ENCODE results near the gene CALHM3. TPM values are rescaled to one million over a fixed set of nuclear protein-coding genes. Genes with fewer than 3 reads are reported as not detected.
"Not testable (repeated sequence)": the region's sequence is repeated elsewhere in the genome, so short reads cannot be mapped to it uniquely, and the experiment has no call there.

CALHM3 gene
- total RNA-seq, 3 donors from 2014 or later = not detected

DNA sequence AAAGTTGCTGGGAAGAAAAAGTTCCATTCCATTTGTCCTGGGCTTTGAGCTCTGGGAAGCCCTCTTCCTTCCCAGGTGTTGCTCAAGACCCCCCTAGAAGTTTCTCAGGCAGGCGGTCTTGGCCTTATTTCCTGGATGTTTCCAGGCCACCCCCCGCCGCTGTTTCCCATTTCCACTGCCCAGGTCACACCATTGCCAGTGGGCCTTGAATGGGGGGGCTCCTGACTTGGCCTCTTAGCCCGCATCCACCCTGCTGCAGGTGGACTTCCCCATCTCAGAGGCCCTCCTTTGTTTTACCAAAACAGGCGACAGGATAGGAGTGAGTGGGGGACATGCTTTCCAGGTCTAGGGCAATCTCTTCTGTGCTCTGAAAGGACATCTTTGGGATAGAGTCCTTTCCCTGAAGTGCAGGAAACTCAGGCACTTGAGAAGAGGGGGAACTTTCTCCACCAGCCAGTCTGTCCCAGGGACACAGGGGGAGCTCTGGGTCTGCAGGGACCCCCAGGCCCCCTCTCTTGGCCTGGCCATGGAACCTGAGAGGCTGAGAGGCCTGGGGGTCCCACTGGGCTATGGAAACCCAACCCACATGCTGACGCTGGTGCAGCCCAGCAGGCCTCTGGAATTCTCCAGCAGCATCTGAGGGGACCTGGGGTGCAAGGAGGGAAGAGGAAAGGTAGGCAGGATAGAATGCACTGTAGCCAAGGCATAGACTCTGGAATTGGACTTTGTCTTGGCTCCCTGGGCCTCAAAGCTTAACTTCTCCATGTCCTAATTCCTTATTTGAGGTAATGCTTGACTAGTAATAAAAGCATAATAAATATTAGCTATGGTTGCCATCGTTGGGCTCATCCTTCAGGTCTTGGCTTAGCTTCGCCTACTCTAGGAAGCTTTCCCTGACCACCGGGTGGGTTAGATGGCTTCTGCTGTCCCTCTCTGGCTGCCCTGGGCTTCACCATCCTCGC is 32.0 kb upstream of the CALHM3 start:
- DNase-seq (no peak), ATAC-seq (no peak)
- TF ChIP-seq, protein P1, sequence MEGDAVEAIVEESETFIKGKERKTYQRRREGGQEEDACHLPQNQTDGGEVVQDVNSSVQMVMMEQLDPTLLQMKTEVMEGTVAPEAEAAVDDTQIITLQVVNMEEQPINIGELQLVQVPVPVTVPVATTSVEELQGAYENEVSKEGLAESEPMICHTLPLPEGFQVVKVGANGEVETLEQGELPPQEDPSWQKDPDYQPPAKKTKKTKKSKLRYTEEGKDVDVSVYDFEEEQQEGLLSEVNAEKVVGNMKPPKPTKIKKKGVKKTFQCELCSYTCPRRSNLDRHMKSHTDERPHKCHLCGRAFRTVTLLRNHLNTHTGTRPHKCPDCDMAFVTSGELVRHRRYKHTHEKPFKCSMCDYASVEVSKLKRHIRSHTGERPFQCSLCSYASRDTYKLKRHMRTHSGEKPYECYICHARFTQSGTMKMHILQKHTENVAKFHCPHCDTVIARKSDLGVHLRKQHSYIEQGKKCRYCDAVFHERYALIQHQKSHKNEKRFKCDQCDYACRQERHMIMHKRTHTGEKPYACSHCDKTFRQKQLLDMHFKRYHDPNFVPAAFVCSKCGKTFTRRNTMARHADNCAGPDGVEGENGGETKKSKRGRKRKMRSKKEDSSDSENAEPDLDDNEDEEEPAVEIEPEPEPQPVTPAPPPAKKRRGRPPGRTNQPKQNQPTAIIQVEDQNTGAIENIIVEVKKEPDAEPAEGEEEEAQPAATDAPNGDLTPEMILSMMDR (IDR thresholded peaks at IDR 0.05) = no peak
- Histone ChIP-seq H3K4me1 (ENCODE audit: low read depth) (peaks cover 11% of the 10 kb centered on the region), H3K9me3 (no peaks in the 10 kb centered on the region), H3K4me3 (no peak overlapping the region), H3K36me3 (ENCODE audit: low read depth) (no peaks in the 10 kb centered on the region)
- intact Hi-C loops (cut with DNase I, micrococcal nuclease) = no loop called here

DNA sequence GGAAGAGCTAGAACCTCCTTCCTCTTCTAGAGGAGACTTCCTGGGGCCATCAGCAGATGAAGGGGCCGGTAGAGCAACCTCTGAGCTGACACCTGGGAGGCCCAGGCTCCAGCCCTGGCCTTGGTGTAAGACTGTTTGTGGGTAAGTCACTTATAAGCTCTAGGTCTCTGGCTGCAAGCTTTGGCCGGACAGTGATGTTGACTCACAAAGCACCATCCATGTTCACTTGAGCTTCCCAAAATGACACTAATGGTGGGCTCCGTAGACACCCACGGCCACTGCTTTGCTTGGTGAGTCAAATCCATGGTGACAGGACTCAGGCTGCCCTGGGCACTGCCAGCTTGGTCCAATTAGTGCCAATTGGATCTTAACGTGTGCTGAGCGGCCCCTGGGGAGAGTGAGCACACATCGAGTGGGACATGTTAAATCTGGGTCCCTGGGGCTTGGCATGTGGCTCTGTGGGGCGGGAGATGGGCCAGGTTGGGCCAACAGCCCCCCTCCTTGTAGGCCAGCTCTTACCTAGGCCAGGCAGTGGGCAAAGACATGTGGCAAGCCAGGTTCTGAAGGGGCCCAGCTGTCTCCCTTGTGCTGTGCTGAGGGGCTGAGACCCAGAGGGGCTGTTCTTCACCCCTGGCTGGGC is 31.1 kb upstream of the CALHM3 start:
- DNase-seq (no peak), ATAC-seq (no peak)
- Histone ChIP-seq H3K9me3 (no peaks in the 10 kb centered on the region), H3K4me1 (ENCODE audit: low read depth) (peaks cover 11% of the 10 kb centered on the region), H3K4me3 (no peak overlapping the region), H3K36me3 (ENCODE audit: low read depth) (no peaks in the 10 kb centered on the region)
- intact Hi-C loops (cut with DNase I, micrococcal nuclease) = no loop called here
- TF ChIP-seq, protein P1 (IDR thresholded peaks at IDR 0.05) = no peak

DNA sequence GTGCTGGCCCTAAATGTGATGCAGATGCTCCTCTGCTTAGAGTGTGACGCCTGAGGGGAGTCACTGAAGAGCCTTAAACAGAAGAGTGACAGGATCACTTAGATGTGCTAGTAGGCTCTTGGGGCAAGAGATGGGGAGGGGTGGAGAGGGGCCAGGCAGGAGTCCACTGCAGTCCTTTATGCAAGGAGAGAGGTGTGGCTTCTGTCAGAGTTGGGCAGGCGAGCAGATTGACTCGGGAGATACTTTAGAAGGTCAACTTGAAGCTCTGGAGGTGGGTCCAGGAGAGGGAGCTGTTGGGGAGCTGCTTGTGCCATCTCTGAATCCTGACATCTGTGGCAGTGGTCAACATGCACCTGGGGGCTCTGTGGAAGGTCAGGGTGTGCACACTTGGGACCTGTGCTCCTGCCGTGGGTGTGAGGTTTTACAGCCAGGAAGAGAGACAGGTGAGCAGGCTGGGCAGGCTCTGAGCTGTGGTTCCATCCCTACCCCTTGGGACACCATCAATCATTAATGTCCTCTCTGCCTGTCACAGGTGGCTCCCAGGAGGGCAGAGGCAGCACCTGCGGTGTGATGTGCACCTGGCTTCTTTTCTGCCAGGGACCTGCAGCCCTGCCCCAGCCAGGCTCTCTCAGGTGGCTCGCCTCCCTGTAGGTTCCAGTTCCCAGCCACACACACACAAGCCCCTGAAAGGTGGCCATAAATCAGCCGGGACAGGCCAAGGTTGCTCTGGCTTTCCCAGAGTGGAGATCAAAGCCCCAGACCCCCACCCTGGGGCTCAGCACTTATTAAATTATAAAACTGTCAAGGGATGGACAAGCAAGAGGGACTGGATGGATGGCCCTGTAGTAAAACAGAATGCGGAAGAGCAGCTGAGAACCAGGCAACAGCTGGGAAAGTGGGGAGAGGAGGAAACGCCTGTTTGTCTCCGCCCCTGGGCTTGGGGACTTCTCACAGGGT is 28.5 kb upstream of the CALHM3 start:
- DNase-seq (peak in 2 of 3 donors; percentile 26 to 75), ATAC-seq (peak; percentile 77)
- Histone ChIP-seq H3K4me1 (ENCODE audit: low read depth) (peaks cover 3% of the 10 kb centered on the region), H3K36me3 (ENCODE audit: low read depth) (no peaks in the 10 kb centered on the region), H3K9me3 (no peaks in the 10 kb centered on the region), H3K4me3 (no peak overlapping the region)
- intact Hi-C loops (cut with DNase I, micrococcal nuclease) = no loop called here
- TF ChIP-seq, protein P1 (IDR thresholded peaks at IDR 0.05) = no peak

DNA sequence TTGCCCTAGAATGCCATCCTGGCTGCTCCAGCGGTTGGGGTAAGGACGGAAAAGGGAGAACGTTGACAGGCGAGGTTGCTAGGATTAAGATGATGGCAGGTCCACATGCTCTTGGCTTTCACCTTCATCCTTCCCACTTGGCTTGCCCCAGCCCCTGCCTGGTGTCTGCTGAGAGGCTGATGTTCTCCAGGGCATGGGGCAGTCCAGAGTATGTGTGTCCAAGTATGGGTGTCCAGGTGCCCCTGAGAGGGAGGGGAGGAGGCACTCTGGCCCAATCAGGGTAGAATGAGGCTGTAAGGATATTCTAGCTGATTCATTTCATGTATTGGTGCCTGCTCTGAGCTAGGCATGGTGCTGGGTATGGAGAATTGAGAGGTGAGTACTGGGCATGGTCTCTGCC is 27.0 kb upstream of the CALHM3 start:
- TF ChIP-seq, protein P1 (IDR thresholded peaks at IDR 0.05) = no peak
- intact Hi-C loops (cut with DNase I, micrococcal nuclease) = no loop called here
- ATAC-seq = no peak
- no peaks in the 10 kb centered on the region for H3K36me3 ChIP-seq (ENCODE audit: low read depth)
- no peak for DNase-seq
- H3K4me3 ChIP-seq = no peak overlapping the region
- H3K9me3 ChIP-seq = no peaks in the 10 kb centered on the region
- H3K4me1 ChIP-seq (ENCODE audit: low read depth) = peaks cover 2% of the 10 kb centered on the region

DNA sequence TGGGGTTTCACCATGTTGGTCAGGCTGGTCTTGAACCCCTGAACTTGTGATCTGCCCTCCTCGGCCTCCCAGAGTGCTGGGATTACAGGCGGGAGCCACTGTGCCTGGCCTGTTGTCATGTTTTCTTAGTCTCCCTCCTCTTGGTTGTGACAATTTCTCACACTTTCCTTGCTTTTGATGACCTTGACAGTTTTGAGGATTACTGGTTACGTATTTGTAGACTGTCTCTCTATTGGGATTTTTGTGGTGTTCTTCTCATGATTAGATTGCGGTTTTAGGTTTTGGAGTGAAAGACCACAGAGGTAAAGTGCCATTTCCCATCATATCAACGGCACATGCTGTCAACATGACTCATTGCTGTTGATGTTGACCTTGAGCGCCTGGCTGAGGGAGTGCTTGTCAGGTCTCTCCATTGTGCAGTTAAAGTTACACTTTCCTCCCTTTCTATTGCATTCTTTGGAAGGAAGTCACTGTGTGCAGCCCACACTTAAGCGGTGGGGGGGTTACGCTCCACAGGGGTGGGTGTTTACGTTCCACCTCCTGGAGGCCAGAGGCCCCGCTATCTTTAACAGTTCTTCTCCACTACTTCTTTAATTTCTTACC is 25.2 kb upstream of the CALHM3 start:
- ATAC-seq (peak; percentile 13), DNase-seq (no peak)
- no peaks in the 10 kb centered on the region for H3K9me3 ChIP-seq
- no peak overlapping the region for H3K4me3 ChIP-seq
- TF ChIP-seq, protein P1 (IDR thresholded peaks at IDR 0.05) = no peak
- peaks cover 2% of the 10 kb centered on the region for H3K4me1 ChIP-seq (ENCODE audit: low read depth)
- no peaks in the 10 kb centered on the region for H3K36me3 ChIP-seq (ENCODE audit: low read depth)
- intact Hi-C loops (cut with DNase I, micrococcal nuclease) = no loop called here

DNA sequence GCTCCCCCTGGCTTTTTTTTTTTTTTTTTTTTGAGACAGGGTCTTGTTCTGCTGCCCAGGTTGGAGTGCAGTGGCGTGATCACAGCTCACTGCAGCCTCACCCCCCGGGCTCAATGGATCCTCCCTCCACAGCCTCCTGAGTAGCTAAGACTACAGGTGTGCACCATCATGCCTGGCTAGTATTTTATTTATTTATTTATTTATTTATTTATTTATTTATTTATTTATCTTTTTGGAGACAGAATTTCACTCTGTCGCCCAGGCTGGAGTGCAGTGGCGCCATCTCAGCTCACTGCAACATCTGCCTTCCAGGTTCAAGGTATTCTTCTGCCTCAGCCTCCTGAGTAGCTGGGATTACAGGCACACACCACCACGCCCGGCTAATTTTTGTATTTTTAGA is 24.7 kb upstream of the CALHM3 start:
- intact Hi-C loops (cut with DNase I, micrococcal nuclease); H3K9me3 ChIP-seq; ATAC-seq; H3K4me3 ChIP-seq; DNase-seq; H3K36me3 ChIP-seq (ENCODE audit: low read depth); H3K4me1 ChIP-seq (ENCODE audit: low read depth): not testable (repeated sequence)
